Stimulated activated CD4-positive, alpha-beta T cell treated with anti-CD3 and anti-CD28 coated beads, TNF-alpha, amount 100 ng/mL, for 1 hour (primary cell): Measurements from ENCODE around the gene IL2RA.
"Not testable (repeated sequence)": the region's sequence is repeated elsewhere in the genome, so short reads cannot be mapped to it uniquely, and the experiment has no call there.

Experiments
- DNase-seq, 3 donors: peaks; one replicate each; pipeline ENCODE4 v3.0.0-alpha.2; 2020; ENCODE audit warnings: low read depth in 3 of 3, low spot score in 1 of 3

The IL2RA gene

GRCh38 chr10:6062101-6062771 is at the start of gene IL2RA:
TSS of gene IL2RA (minus strand) at chr10:6062367. CDS start at chr10:6062151, 216 bp downstream.
- DNase-seq = peak in 1 of 3 donors; percentile 60

DNA sequence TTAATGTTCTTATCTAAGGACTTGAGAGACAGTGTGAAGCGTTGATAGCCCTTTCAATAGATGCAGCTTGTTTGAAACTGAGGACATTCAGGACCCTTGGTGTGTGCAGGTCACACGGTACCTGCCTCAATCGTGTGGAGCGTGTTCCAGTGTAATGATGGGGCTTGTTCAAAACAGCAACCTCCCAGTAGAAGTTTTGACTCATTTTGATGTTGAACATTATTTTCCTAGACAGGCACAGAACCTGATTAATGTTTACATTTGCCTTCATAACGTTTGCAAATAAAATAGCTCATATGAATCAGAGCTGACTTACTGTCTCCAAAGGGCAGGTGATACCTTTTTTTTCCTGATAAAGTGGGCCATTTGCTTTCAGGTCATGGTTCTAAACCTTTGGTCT is 48.0 kb upstream of the IL2RA start:
- DNase-seq = no peak

DNA sequence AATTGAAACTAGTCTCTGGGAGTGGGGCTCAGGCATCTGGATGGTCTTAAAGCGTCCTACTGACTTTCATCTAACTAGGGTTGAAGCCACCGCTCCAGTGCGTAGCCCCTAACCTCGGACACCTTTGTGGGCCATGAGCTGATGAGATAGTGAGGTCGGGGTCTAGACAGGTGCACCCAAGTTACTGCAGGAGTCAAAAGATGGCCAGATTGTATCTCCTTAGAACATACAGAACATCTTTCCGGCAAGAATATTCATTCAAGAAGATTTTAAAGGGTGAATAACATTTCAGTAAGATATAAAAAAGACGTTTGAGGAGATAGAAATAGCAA is 47.2 kb upstream of the IL2RA start:
- DNase-seq = no peak

GRCh38 chr10:6108631-6109443 is 46.7 kb upstream of the IL2RA start:
- no peak for DNase-seq

GRCh38 chr10:6108072-6108471 is 45.9 kb upstream of the IL2RA start:
- DNase-seq = no peak

- not testable (repeated sequence) for DNase-seq
Observed at GRCh38 chr10:6107616-6108015, 45.4 kb upstream of the IL2RA start.

DNA sequence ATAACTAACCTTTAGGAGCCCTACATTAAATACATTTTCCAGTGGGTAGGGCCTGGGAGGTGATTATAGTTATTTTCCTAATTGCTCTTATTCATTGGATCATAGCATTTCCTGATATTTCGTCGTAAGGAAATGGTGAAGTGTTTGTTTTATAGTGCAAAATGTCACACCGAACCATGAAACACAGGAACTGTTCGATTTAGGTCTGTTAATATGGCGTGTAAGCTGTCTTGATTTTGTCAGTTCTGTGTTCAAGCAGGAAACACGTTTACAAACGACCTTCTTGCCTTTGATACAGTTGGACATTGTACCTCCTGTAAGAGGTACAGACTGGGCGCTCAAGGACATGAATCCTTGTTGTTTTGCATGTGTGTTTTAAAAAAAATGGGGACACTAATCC is 41.4 kb upstream of the IL2RA start:
- DNase-seq = no peak

- no peak for DNase-seq
Observed at GRCh38 chr10:6102128-6102527, 40.0 kb upstream of the IL2RA start.

- no peak for DNase-seq
Observed at GRCh38 chr10:6101181-6101580, 39.0 kb upstream of the IL2RA start.

DNA sequence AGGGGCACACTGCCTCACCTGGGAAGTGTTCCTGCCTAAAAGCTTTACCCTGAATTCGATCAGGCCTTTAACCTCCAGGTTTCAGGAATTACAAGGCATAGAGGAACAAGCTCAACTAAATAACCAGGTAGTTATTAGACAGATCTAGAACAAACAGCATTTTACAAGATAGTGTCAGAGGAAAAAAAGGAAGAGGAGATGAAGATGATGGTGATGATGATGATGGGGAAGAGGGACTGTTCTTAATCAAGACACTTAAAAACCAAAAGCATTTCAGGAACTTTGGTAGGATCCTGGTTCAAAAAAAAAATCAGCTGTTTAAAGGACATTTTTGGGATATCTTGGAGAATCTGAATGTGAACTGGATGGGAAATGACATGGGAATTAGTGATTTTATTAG is 38.2 kb upstream of the IL2RA start:
- no peak for DNase-seq

- no peak for DNase-seq
Observed at GRCh38 chr10:6098156-6098555, 36.0 kb upstream of the IL2RA start.

- DNase-seq = no peak
Observed at GRCh38 chr10:6097063-6097462, 34.9 kb upstream of the IL2RA start.

- no peak for DNase-seq
Observed at GRCh38 chr10:6095810-6096570, 33.8 kb upstream of the IL2RA start.

DNA sequence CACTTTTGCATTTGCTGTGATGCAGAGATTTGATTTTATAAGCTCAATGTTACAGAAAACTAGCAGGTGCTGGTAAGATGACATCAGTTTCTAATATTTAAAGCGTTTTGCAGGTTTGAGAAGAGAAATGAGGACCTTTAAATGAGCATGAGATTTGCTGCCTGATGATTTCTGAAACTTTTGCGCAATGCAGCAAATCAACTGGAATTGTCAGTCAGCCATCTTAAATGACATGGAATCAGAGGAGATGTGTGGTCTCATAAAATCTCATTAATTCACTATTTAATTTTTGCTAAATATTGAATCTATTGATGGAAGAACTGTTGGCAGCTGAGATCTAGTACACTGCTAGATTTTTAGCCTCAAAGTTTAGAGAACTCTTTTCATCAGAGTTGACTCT is 30.6 kb upstream of the IL2RA start:
- DNase-seq = no peak

DNA sequence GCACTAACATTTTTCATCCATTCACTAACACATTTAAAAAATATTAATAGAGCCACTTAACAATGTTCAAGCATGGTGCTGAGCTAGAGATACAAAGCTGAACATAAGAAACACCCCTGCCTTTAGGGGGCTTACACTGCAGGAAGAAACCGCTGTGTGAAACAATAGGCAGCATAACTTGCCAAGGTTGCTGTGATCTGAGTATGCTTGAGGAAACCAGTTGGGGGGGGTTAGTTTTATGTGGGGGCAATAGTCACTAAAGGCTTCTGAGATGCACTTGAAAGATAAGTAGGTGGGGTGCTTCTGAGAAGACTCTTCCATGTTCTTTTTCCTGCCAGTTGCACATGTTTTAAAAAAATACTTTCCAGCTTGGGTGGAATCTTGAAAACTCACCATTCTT is 29.5 kb upstream of the IL2RA start:
- no peak for DNase-seq

- DNase-seq = no peak
Observed at GRCh38 chr10:6089334-6090219, 27.4 kb upstream of the IL2RA start.

DNA sequence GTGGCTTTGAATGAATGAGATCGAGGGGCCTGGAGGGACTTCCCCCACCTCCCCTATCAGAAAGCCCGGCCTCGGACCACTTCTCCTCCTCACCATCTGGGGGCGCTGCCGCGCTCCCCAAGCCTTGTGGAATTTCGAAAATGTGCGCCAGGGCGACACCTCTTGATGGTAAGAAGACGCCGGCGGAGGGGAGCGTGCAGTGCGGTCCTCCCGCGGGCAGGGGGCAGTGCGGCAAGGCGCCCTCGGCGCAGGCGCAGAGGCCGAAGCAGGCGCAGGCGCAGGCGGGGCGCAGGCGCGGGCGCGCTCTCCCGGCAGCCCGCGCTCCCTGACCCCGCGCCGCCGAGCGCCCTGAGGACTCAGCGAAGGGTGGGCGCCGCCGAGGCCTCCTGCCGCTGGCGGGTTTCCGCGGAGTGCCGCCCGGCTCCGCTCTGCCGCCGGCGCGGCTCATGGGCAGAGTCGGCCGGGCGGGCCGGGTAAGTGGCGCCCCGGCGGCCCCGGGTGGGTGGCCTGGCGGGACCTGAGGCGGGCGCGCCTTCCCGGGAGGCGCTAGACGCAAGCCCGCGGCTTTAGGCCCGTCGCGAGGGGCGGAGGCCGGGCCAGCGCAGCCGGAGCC is 26.7 kb upstream of the IL2RA start, which contains the start of gene RBM17:
Gene RBM17, plus strand, starts transcription at position 314 of the 613 bp plus-strand sequence. CDS start 8,032 bp downstream, outside the sequence.
- peak; percentile 94 to 99 (median 98) for DNase-seq

- DNase-seq = peak; percentile 69 to 79 (median 73)
Observed at GRCh38 chr10:6086375-6087233, 24.4 kb upstream of the IL2RA start.
